ENCODE data around the gene RBM23.
A peak's percentile ranks its signal among the peaks of the same experiment; 100 is the strongest.

RBM23 gene

GRCh38 chr14:22896760-22897159 is 22.2 kb downstream of the RBM23 start:
- Histone ChIP-seq H3K9ac (ENCODE audit: low read length) (no peak overlapping the region), H3K36me3 (ENCODE audit: control insufficient read depth, insufficient read depth, low read length, severe bottlenecking) (peaks cover 14% of the 10 kb centered on the region), H3K27me3 (replicated peaks; ENCODE audit: control insufficient read depth, insufficient read depth, low read length) (no peaks in the 10 kb centered on the region), H3K4me3 (ENCODE audit: low read length) (no peak overlapping the region), H3K9me3 (ENCODE audit: control insufficient read depth, low read length) (no peaks in the 10 kb centered on the region), H3K4me1 (ENCODE audit: control insufficient read depth, insufficient read depth, low read length) (peaks cover 10% of the 10 kb centered on the region)
- no peak for DNase-seq (ENCODE audit: low read depth)

DNA sequence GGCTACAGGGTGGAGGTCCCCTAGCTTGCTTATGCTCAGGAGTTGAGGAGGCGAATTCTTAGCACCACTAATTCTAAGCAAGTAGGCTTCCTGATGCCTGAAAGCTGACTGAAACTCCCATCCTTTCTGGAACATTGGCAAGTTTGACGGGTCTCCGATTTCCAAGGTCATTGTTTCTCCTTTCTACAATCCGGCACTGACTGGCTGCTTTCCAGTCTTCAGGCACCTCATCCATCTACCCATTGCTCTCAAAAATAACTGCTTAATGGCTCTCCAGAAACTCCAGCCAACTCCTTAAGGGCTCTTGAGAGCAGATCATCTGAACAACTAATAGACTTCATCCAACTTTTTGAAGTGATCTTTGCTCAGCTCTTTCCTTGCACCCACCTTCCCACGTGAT is 22.6 kb downstream of the RBM23 start:
- H3K4me1 ChIP-seq (ENCODE audit: control insufficient read depth, insufficient read depth, low read length), result peaks cover 10% of the 10 kb centered on the region
- no peak for DNase-seq (ENCODE audit: low read depth)
- H3K4me3 ChIP-seq (ENCODE audit: low read length), result no peak overlapping the region
- peaks cover 10% of the 10 kb centered on the region for H3K36me3 ChIP-seq (ENCODE audit: control insufficient read depth, insufficient read depth, low read length, severe bottlenecking)
- no peaks in the 10 kb centered on the region for H3K9me3 ChIP-seq (ENCODE audit: control insufficient read depth, low read length)
- H3K9ac ChIP-seq (ENCODE audit: low read length), result no peak overlapping the region
- no peaks in the 10 kb centered on the region for H3K27me3 ChIP-seq (replicated peaks; ENCODE audit: control insufficient read depth, insufficient read depth, low read length)

GRCh38 chr14:22895402-22895801 is 23.5 kb downstream of the RBM23 start:
- Histone ChIP-seq H3K4me1 (ENCODE audit: control insufficient read depth, insufficient read depth, low read length) (peaks cover 10% of the 10 kb centered on the region), H3K36me3 (ENCODE audit: control insufficient read depth, insufficient read depth, low read length, severe bottlenecking) (peaks cover 1% of the 10 kb centered on the region), H3K4me3 (ENCODE audit: low read length) (no peak overlapping the region), H3K9ac (ENCODE audit: low read length) (no peak overlapping the region), H3K27me3 (replicated peaks; ENCODE audit: control insufficient read depth, insufficient read depth, low read length) (no peaks in the 10 kb centered on the region), H3K9me3 (ENCODE audit: control insufficient read depth, low read length) (no peaks in the 10 kb centered on the region)
- no peak for DNase-seq (ENCODE audit: low read depth)

DNA sequence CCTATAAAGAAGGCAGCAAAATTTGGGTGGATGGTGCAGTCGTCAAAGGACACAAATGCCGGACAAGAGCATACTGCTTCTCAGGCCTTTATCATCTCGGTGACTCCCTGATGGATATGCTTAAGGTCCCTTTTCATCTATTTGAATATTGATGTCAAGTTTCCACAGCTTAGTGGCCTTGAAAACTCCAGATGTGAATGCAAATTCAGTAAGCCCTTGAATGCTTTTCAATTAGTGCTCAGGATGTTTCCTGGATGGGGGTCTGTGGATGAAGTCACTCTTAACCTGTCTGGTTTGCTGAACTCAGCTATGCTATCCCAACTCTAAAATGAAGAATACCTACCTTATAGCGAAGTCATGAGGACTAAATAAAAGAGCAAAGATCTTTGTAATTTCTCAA is 25.2 kb downstream of the RBM23 start:
- peaks cover 7% of the 10 kb centered on the region for H3K4me1 ChIP-seq (ENCODE audit: control insufficient read depth, insufficient read depth, low read length)
- H3K36me3 ChIP-seq (ENCODE audit: control insufficient read depth, insufficient read depth, low read length, severe bottlenecking), result no peaks in the 10 kb centered on the region
- H3K27me3 ChIP-seq (replicated peaks; ENCODE audit: control insufficient read depth, insufficient read depth, low read length), result no peaks in the 10 kb centered on the region
- H3K4me3 ChIP-seq (ENCODE audit: low read length), result no peak overlapping the region
- H3K9me3 ChIP-seq (ENCODE audit: control insufficient read depth, low read length), result no peaks in the 10 kb centered on the region
- DNase-seq (ENCODE audit: low read depth), result no peak
- no peak overlapping the region for H3K9ac ChIP-seq (ENCODE audit: low read length)

DNA sequence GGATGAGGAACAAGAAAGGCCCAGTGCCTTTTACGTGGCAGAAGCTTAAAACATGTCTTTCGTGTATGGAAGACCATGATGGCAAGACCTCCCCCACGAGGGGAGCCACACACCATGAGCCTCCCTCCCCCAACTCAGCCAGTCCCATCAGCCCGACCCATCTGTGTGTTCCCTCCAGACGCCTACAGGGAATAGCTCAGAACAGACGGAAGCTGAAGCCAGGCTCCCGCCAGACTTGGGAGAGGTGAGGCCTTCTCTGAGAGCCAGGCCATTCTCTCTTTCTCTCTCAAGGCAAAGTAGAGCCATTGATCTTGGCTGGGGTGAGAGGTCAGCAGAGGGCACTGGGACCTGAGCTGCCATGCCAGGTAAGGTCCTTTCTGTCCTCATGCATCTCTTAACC is 26.5 kb downstream of the RBM23 start:
- Histone ChIP-seq H3K27me3 (replicated peaks; ENCODE audit: control insufficient read depth, insufficient read depth, low read length) (no peaks in the 10 kb centered on the region), H3K4me1 (ENCODE audit: control insufficient read depth, insufficient read depth, low read length) (no peaks in the 10 kb centered on the region), H3K9me3 (ENCODE audit: control insufficient read depth, low read length) (no peaks in the 10 kb centered on the region), H3K9ac (ENCODE audit: low read length) (no peak overlapping the region), H3K36me3 (ENCODE audit: control insufficient read depth, insufficient read depth, low read length, severe bottlenecking) (no peaks in the 10 kb centered on the region), H3K4me3 (ENCODE audit: low read length) (no peak overlapping the region)
- DNase-seq (ENCODE audit: low read depth), result no peak

- Histone ChIP-seq H3K9ac (ENCODE audit: low read length) (no peak overlapping the region), H3K36me3 (ENCODE audit: control insufficient read depth, insufficient read depth, low read length, severe bottlenecking) (no peaks in the 10 kb centered on the region), H3K27me3 (replicated peaks; ENCODE audit: control insufficient read depth, insufficient read depth, low read length) (no peaks in the 10 kb centered on the region), H3K4me1 (ENCODE audit: control insufficient read depth, insufficient read depth, low read length) (no peaks in the 10 kb centered on the region), H3K9me3 (ENCODE audit: control insufficient read depth, low read length) (no peaks in the 10 kb centered on the region), H3K4me3 (ENCODE audit: low read length) (no peak overlapping the region)
- DNase-seq (ENCODE audit: low read depth), result no peak
These were observed 28.5 kb downstream of the RBM23 start for GRCh38 chr14:22890416-22890815.

DNA sequence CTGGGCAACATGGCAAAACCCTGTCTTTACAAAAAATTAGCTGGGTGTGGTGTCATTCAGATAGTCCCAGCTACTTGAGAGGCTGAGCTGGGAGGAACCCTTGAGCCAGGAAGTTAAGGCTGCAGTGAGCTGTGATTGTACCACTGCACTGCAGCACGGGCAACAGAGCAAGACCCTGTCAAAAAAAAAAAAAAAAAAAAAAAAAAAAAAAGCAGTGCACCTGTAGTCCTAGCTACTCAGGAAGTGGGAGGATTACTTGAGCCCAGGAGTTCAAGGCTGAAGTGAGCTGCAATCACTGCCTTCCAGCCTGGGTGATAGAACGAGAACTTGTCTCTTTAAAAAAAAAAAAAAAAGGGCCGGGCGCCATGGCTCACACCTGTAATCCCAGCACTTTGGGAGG is 30.3 kb downstream of the RBM23 start:
- H3K4me3 ChIP-seq (ENCODE audit: low read length), result no peak overlapping the region
- H3K27me3 ChIP-seq (replicated peaks; ENCODE audit: control insufficient read depth, insufficient read depth, low read length), result no peaks in the 10 kb centered on the region
- no peaks in the 10 kb centered on the region for H3K4me1 ChIP-seq (ENCODE audit: control insufficient read depth, insufficient read depth, low read length)
- DNase-seq (ENCODE audit: low read depth), result no peak
- H3K9ac ChIP-seq (ENCODE audit: low read length), result no peak overlapping the region
- no peaks in the 10 kb centered on the region for H3K9me3 ChIP-seq (ENCODE audit: control insufficient read depth, low read length)
- no peaks in the 10 kb centered on the region for H3K36me3 ChIP-seq (ENCODE audit: control insufficient read depth, insufficient read depth, low read length, severe bottlenecking)

DNA sequence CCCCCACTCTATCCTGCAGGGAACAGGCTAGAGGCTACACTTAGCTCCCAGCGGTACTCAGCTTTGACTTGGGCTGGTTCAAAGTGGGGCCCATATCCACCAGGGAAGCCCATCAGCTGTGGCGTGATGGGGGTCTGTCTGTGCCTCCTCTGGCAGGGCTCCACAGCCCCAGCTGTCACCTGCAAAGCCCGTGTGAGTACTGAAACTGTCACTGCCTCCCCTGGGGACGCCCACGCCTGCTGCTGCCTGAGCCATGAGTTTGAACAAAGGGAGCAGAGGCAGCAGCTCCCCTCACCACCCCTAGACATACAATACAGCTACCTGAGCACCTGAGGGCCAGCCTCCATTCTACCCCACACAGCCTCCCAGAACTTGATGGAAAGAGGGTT is 31.0 kb downstream of the RBM23 start:
- DNase-seq (ENCODE audit: low read depth), result no peak
- H3K36me3 ChIP-seq (ENCODE audit: control insufficient read depth, insufficient read depth, low read length, severe bottlenecking), result no peaks in the 10 kb centered on the region
- no peak overlapping the region for H3K9ac ChIP-seq (ENCODE audit: low read length)
- H3K4me1 ChIP-seq (ENCODE audit: control insufficient read depth, insufficient read depth, low read length), result no peaks in the 10 kb centered on the region
- H3K27me3 ChIP-seq (replicated peaks; ENCODE audit: control insufficient read depth, insufficient read depth, low read length), result no peaks in the 10 kb centered on the region
- no peaks in the 10 kb centered on the region for H3K9me3 ChIP-seq (ENCODE audit: control insufficient read depth, low read length)
- no peak overlapping the region for H3K4me3 ChIP-seq (ENCODE audit: low read length)

GRCh38 chr14:22887260-22887989 is 31.5 kb downstream of the RBM23 start:
- H3K36me3 ChIP-seq (ENCODE audit: control insufficient read depth, insufficient read depth, low read length, severe bottlenecking), result no peaks in the 10 kb centered on the region
- peak; percentile 55 for DNase-seq (ENCODE audit: low read depth)
- H3K27me3 ChIP-seq (replicated peaks; ENCODE audit: control insufficient read depth, insufficient read depth, low read length), result peaks cover 3% of the 10 kb centered on the region

GRCh38 chr14:22886500-22887259 is 32.3 kb downstream of the RBM23 start:
- H3K36me3 ChIP-seq (ENCODE audit: control insufficient read depth, insufficient read depth, low read length, severe bottlenecking), result no peaks in the 10 kb centered on the region
- H3K27me3 ChIP-seq (replicated peaks; ENCODE audit: control insufficient read depth, insufficient read depth, low read length), result peaks cover 9% of the 10 kb centered on the region
- no peaks in the 10 kb centered on the region for H3K9me3 ChIP-seq (ENCODE audit: control insufficient read depth, low read length)
- DNase-seq (ENCODE audit: low read depth), result peak; percentile 80
- H3K9ac ChIP-seq (ENCODE audit: low read length), result peak overlapping the region; percentile 70
- H3K4me3 ChIP-seq (ENCODE audit: low read length), result peak overlapping the region; percentile 77
- no peaks in the 10 kb centered on the region for H3K4me1 ChIP-seq (ENCODE audit: control insufficient read depth, insufficient read depth, low read length)

More at GRCh38 chr14:22887260-22887989, 31.5 kb downstream of the RBM23 start:
- peak overlapping the region; percentile 70 for H3K9ac ChIP-seq (ENCODE audit: low read length)
- H3K4me1 ChIP-seq (ENCODE audit: control insufficient read depth, insufficient read depth, low read length), result no peaks in the 10 kb centered on the region
- no peaks in the 10 kb centered on the region for H3K9me3 ChIP-seq (ENCODE audit: control insufficient read depth, low read length)
- H3K4me3 ChIP-seq (ENCODE audit: low read length), result peak overlapping the region; percentile 77

- no peak for DNase-seq (ENCODE audit: low read depth)
- no peak overlapping the region for H3K4me3 ChIP-seq (ENCODE audit: low read length)
These were observed 33.0 kb downstream of the RBM23 start for GRCh38 chr14:22885975-22886374.

More at GRCh38 chr14:22885975-22886374, 33.0 kb downstream of the RBM23 start:
- Histone ChIP-seq H3K36me3 (ENCODE audit: control insufficient read depth, insufficient read depth, low read length, severe bottlenecking) (no peaks in the 10 kb centered on the region), H3K27me3 (replicated peaks; ENCODE audit: control insufficient read depth, insufficient read depth, low read length) (peaks cover 9% of the 10 kb centered on the region), H3K9ac (ENCODE audit: low read length) (no peak overlapping the region), H3K4me1 (ENCODE audit: control insufficient read depth, insufficient read depth, low read length) (no peaks in the 10 kb centered on the region), H3K9me3 (ENCODE audit: control insufficient read depth, low read length) (no peaks in the 10 kb centered on the region)

Data from adipocyte (in vitro differentiated cells).